Urothelium cell line (cell line): ENCODE results near the gene SPATA3.

Experiments
- DNase-seq: peaks from one replicate; pipeline ENCODE4 v3.0.0; 2011; ENCODE audit warnings: low spot score, mixed read lengths
- FAIRE-seq: peaks from 2 replicates; lab custom pipeline; 2011; peaks lifted over from hg19 to GRCh38; lab: Jason Lieb, UNC

Gene SPATA3

GRCh38 chr2:231047274-231047922 lies 51.5 kb downstream of the SPATA3 start:
- DNase-seq (no peak), FAIRE-seq (no peak)

GRCh38 chr2:231047923-231048915 lies 52.3 kb downstream of the SPATA3 start:
- peak; percentile 30 for FAIRE-seq

GRCh38 chr2:231049286-231050017 lies 53.5 kb downstream of the SPATA3 start:
- no peak for FAIRE-seq
- no peak for DNase-seq

More at GRCh38 chr2:231047923-231048915, 52.3 kb downstream of the SPATA3 start:
- DNase-seq, result no peak

- DNase-seq (no peak), FAIRE-seq (no peak)
These were observed 54.3 kb downstream of the SPATA3 start for GRCh38 chr2:231050018-231050901.

GRCh38 chr2:231051116-231051515 lies 55.2 kb downstream of the SPATA3 start:
- DNase-seq, result no peak
- FAIRE-seq, result no peak

GRCh38 chr2:231052494-231053451 lies 56.9 kb downstream of the SPATA3 start:
- DNase-seq, result peak; percentile 92
- no peak for FAIRE-seq

GRCh38 chr2:231053846-231054245 lies 57.9 kb downstream of the SPATA3 start:
- no peak for FAIRE-seq
- DNase-seq, result no peak

GRCh38 chr2:231056453-231057416 lies 60.8 kb downstream of the SPATA3 start, which contains the start of gene PSMD1:
Gene PSMD1, plus strand, starts transcription at chr2:231056867. Its CDS starts 159 bp downstream, at chr2:231057026.
- peak; percentile 76 for FAIRE-seq
- DNase-seq, result peak; percentile 92

GRCh38 chr2:231057590-231057989 lies 61.7 kb downstream of the SPATA3 start:
- no peak for DNase-seq
- no peak for FAIRE-seq
